HG02840 (cell line): ENCODE data around the gene HORMAD1.
"Not testable (repeated sequence)": the region's sequence is repeated elsewhere in the genome, so short reads cannot be mapped to it uniquely, and the experiment has no call there.

ENCODE experiments used
- ATAC-seq: cut with Tn5 transposase; IDR thresholded peaks from one replicate; pipeline ENCODE4 v1.9.1; 2021; ENCODE audit warnings: mild to moderate bottlenecking, moderate library complexity, moderate number of reproducible peaks; ENCODE audit not compliant: unreplicated experiment, low FRiP score

The HORMAD1 gene

GRCh38 chr1:150720703-150721102 is at the start of gene HORMAD1:
TSS of gene HORMAD1 (minus strand) at chr1:150720895. CDS start at chr1:150719505, 1,390 bp downstream.
- no peak for ATAC-seq

GRCh38 chr1:150767704-150768103 is 47.0 kb upstream of the HORMAD1 start:
- not testable (repeated sequence) for ATAC-seq

- not testable (repeated sequence) for ATAC-seq
Measured at GRCh38 chr1:150765977-150766301, 45.2 kb upstream of the HORMAD1 start.

- peak; percentile 71 for ATAC-seq
Measured at GRCh38 chr1:150765296-150765976, 44.7 kb upstream of the HORMAD1 start, which contains the start of gene CTSS. TSS of gene CTSS (minus strand) at chr1:150765778. CDS start at chr1:150764763, 1,015 bp downstream.

- ATAC-seq = no peak
Measured at GRCh38 chr1:150764617-150765101, 44.0 kb upstream of the HORMAD1 start.

GRCh38 chr1:150763018-150763417 is 42.3 kb upstream of the HORMAD1 start:
- ATAC-seq = no peak

- ATAC-seq = no peak
Measured at GRCh38 chr1:150762552-150762951, 41.9 kb upstream of the HORMAD1 start.

- no peak for ATAC-seq
Measured at GRCh38 chr1:150761801-150762200, 41.1 kb upstream of the HORMAD1 start.

GRCh38 chr1:150760013-150760412 is 39.3 kb upstream of the HORMAD1 start:
- ATAC-seq = no peak

- ATAC-seq = no peak
Measured at GRCh38 chr1:150753416-150753815, 32.7 kb upstream of the HORMAD1 start.

GRCh38 chr1:150751443-150751842 is 30.7 kb upstream of the HORMAD1 start:
- no peak for ATAC-seq

- ATAC-seq = no peak
Measured at GRCh38 chr1:150749720-150750311, 29.1 kb upstream of the HORMAD1 start.

GRCh38 chr1:150748878-150749719 is 28.4 kb upstream of the HORMAD1 start:
- ATAC-seq = no peak

GRCh38 chr1:150730130-150730721 is 9.5 kb upstream of the HORMAD1 start:
- no peak for ATAC-seq

- ATAC-seq = no peak
Measured at GRCh38 chr1:150724336-150724735, 3.6 kb upstream of the HORMAD1 start.

GRCh38 chr1:150720098-150720497 is 597 bp downstream of the HORMAD1 start:
- no peak for ATAC-seq

- no peak for ATAC-seq
Measured at GRCh38 chr1:150718225-150718891, 2.3 kb downstream of the HORMAD1 start.

- not testable (repeated sequence) for ATAC-seq
Measured at GRCh38 chr1:150709031-150709430, 11.7 kb downstream of the HORMAD1 start.

GRCh38 chr1:150708595-150708994 is 12.1 kb downstream of the HORMAD1 start:
- no peak for ATAC-seq

- no peak for ATAC-seq
Measured at GRCh38 chr1:150706091-150706490, 14.6 kb downstream of the HORMAD1 start.
